HG03565 (cell line): ENCODE measurements around the gene MICB.
"Not testable (repeated sequence)": the region's sequence is repeated elsewhere in the genome, so short reads cannot be mapped to it uniquely, and the experiment has no call there.

Source experiments
- ATAC-seq: cut with Tn5 transposase; IDR thresholded peaks from one replicate; pipeline ENCODE4 v1.9.1; 2021; ENCODE audit warnings: mild to moderate bottlenecking, moderate library complexity; ENCODE audit not compliant: unreplicated experiment

The MICB gene

DNA sequence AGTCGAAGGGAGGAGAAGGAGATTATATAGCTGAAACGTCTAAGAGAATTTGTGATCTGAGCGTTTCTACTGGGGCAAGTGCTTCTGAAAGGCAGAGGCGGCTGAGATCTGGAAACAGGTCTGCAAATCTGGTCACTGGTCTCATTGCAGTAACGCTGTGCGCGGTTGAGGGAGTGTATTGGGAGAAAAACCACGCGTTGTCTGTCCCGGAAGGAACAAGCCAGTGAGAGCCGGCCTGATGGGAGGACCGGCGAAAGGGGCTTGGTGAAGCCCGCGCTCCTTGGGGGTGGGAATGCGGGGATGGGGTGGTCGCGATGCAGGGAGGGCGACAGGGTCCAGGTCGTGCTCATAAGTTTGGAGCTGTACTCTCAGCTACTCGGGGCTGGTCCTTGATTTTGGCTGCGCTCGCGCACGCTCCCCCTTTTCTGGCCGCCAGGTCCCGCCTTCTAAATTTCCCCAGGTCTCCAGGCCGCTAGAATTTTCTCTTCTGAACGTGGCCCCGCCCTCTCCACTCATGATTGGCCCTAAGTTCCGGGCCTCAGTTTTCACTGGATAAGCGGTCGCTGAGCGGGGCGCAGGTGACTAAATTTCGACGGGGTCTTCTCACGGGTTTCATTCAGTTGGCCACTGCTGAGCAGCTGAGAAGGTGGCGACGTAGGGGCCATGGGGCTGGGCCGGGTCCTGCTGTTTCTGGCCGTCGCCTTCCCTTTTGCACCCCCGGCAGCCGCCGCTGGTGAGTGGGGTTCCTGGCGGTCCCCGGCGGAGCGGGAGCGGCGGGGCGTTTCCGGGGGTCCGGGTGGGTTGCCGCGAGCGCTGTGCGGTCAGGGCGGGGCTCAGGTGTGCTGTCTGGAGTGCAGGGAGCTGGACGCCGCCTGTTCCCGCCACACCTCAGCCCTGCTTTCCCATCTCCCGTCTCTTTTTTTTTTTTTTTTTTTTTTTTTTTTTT, at the start of gene MICB:
MICB (plus strand) TSS at position 615 of the 946 bp plus-strand sequence; CDS start at position 664, 49 bp downstream.
- no peak for ATAC-seq

DNA sequence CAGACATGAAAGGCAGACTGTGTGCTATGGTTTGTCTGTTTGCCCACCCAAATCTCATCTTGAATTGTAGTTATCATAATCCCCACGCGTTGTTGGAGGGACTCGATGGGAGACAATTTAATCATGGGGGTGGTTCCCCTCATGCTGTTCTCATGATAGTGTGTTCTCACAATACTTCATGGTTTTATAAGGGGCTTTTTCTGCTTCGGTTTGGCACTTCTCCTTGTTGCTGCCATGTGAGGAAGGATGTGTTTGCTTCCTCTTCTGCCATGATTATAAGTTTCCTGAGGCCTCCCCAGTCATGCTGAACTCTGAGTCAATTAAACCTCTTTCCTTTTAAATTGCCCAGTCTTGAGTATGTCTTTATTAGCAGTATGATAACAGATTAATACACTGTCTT, 47.2 kb upstream of the MICB start:
- no peak for ATAC-seq

DNA sequence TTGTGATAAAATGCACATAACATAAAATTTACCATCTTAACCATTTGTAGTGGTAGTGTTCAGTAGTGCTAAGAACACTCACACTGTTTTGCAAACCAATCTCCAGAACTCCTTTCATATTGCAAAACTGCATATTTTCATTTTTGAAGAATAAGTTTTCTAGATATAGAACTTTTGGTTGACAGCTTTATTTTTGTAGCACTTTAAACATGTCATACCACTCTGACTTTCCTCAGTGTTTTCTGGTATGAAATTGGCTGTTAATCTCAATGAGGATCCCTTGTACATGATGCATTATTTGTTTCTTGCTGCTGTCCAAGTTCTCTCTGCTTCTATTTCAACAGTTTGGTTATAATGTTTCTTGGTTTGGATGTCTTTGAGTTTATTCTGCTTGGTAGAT, 45.1 kb upstream of the MICB start:
- no peak for ATAC-seq

DNA sequence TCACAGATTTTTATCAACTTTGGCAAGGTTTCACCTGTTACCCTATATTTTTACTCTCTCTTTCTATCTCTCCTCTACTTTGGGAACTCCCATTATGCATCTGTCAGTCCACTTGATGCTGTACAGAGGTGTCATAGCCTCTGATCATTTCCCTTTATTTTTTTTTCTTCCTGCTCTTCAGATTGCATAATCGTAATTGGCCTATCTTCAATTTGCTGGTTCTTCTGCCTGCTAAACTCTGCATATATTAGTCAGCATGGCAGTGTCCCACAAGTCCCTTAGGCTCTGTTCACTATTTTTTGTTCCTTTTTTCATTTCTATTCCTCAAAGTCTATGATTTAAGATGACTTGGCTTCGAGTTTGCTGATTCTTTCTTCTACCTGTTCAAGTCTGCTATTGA, 44.7 kb upstream of the MICB start:
- no peak for ATAC-seq

DNA sequence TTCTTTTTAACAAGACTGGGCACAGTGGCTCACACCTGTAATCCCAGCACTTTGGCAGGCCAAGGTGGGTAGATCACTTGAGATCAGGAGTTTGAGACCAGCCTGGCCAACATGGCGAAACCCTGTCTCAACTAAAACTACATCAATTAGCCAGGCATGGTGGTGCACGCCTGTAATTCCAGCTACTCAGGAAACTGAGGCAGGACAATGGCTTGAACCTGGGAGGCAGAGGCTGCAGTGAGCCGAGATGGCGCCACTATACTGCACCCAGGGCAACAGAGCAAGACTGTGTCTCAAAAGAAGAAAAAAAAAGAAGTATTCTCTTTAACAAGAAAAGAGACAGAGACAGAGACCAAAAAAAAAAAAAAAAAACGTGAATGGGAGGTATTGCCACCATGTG, 38.1 kb upstream of the MICB start:
- not testable (repeated sequence) for ATAC-seq

DNA sequence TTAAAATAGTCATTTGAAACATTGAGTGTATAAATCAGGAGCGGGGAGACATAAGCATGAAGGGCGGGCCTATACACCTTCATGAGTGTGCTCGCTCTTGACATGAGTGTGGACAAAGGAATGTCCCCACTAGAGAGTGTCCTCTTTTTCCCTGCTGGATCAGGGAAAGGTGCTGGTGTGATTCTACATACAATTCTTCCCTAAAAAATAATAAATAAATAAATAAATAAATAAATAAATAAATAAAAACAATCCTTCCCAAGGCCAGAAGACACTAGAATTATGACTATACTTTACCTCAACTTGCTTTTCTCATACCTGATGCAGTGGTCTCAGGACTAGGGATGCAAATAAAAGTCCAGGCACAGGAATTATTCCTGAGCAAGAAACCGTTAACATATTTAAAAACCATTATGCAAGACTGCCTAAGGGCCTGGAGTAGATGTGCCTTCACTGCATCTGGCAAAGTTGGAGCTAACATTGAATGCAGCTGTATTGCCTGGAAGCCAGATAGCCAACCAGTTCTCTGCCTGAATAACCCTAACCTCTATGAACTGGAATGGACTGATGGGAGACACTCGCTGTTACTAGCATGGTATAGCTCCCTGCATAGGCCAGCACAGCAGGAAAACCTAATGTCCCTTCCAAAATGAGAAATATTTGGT, 37.5 kb upstream of the MICB start:
- ATAC-seq, result no peak

DNA sequence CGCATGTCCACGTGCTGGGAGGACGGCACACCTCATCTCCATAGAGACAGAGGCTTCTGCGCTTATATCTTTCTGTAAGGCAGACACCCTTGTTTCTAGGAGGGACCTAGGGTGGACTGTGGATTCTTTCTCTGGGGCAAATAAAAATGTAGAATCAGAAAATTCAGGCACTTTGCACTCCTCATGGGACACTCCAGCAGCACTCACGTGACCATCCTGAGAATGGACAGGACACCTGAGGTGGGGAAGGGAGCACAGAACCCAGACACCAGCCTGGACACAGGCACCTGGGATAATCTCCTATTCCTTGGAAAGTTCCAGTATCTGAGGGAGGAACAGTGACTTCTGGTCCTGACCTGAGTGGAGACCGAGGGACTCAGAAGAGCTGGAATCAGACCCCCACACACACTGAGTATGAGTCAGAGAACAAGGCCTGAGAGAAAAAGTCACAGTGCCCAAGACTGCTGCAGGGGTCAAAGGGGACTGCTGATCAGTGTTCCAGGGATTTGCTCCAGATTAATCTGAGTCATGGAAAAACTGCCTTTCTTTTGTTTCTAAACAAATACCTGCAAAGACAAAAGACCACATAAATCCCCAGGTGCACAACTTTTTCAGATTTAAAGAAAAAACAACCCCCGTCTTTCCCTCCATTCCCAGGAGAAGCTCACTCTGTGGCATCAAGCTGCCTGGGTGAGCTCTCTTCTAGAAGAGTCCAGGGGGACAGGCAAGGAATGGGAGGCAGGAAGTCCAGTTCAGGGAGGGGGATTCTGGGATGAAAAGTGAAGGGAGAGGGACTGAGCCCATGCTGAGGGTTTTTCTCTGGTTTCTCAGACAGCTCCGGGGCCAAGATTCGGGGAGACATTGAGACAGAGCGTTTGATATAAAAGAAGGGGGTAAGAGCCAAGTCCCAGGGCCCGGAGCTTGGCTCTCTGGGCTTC, 35.6 kb upstream of the MICB start:
- ATAC-seq, result no peak

DNA sequence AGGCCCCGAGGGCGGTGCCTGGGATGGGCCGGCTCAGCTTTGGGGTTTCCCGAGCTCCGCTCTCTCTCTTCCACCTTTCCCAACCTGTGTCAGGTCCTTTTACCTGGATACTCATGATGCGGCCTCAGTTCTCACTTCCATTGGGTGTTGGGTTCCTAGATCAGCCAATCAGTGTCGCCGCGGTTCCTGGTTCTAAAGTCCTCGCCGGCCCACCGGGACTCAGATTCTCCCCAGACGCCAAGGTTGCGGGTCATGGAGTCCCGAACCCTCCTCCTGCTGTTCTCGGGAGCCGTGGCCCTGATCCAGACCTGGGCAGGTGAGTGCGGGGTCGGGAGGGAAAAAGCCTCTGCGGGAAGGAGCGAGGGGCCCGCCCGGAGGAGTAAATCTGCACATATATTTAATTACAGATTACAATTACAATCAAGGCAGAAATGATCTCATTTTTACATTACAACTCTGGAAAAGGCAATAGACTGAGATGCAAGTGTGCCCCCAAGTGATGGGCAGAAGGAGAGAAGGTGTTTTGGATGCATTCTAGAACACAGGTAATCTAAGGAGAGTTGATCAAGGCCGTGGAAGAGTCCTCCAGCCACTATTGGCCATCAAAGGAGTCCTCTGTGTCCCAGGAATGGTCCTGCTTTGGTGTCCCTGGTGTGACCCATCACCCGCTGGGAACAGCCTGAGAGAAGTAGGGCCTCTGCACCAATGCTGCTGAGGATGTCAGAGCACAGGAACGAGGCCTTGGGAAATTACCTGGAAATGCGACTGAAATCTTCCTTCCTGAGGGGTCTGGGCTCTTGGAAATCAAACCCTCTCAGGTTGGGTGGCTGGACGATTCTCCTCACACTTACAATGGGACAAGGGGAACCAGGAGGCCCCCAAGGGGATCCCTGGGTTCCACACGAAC, 34.7 kb upstream of the MICB start:
- peak; percentile 82 for ATAC-seq

DNA sequence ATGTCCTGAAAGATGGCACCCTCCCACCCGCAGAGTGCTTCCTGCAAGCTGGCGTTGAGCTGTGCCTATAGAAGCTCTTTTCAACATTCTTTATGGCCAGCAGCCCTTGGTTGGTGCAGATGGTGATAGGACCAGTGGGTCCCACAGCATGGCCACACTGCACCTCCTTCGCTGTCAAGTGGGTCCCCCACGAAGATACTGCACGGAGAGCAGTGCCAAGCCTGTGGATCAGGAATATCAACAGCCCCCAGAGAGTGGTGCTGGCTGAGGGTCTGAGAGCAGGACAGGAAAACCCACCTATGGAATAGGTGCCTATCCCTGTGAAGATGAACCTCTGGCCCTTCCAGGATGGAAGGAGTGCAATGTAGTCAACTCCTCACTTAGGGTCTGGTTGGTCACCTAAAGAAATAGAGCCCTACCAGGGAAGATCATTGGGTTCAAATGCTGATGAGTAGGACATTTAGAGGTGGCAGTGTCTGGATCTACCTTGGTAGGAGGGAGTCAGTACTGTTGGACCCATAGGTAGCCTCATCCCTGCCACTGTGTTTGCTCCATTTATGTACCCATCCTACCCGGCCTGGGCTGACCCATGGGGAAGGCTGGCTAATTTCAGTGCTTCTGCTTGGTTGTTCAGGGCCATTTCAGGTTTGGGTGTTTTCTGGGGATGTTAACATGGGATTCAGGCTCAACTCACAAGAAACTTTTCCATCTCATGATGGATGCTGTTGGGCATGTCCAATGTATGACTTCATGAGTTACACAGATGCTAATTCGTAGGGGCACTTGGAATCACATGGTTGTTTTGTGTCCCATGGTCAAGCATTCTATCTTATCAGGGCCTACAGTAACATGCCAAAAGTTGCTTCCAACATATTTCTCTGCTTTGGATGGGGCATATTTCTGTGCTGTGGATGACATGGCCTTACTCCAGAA, 33.4 kb upstream of the MICB start:
- ATAC-seq, result no peak

DNA sequence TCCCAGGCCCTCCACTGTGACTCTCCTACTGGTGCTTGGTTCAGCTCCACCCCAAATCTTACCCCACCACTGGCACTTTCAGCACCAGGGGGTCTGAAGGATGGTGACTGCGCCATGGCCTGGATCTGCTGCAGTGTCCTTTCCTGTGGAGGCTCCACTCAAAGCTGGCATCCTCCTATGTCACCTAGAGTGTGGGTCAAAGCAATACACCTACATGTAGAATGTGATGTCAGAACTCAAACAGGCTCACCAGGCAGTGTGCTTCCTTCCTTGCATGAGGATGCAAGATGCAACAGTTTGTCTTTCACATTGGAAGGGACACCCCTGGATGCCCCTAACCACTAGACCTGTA, 32.8 kb upstream of the MICB start:
- no peak for ATAC-seq

DNA sequence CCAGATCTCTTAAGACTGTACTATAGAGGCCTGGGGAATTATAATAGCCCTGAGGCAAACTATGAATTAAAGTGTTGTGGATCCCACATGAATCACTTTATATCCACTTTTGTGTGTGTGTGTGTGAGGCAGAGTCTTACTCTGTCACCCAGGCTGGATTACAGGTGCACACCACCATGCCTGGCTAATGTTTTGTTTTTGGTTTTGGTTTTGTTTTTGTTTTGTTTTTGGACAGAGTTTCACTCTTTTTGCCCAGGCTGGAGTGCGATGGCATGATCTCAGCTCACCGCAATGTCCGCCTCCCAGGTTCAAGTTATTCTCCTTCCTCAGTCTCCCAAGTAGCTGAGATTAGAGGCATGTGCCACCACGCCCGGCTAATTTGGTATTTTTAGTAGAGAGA, 32.2 kb upstream of the MICB start:
- ATAC-seq, result no peak

DNA sequence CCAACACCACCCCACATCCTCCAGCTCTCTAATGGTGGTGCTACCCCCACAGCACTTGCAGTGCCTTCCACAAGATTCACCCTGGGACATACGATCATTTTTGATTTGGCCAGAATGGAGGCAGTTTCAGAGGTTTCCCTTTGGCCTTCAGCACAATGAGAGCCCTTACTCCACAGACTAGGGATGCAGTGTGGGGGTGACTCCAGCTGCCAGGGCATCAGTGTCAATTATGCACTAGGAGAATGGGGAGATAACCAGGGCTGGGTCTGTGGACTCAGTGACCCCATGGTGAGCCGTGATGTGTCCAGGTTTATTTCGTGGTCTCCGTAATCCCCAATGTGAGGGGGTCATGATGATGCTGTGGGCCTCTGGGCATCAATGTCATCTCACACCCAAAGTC, 31.5 kb upstream of the MICB start:
- no peak for ATAC-seq

DNA sequence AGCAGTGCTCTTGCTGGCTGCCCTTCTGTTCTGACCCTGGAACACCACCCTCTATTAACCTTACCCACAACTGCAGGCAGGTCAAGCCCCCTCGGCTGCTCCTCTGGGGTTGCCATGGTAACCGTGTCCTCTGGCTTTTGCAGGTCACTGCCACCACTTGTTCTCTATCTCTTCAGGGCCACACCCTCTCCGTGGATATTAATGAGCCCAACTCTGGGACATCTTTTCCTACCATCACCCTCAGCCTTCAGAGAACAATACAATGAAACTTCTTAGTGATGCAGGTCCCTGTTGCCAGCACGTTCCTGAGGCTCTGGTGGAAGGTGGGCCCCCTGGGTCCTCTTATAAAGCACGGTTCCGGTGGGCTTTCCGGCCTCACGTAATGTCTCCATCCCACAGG, 30.8 kb upstream of the MICB start:
- ATAC-seq, result no peak

DNA sequence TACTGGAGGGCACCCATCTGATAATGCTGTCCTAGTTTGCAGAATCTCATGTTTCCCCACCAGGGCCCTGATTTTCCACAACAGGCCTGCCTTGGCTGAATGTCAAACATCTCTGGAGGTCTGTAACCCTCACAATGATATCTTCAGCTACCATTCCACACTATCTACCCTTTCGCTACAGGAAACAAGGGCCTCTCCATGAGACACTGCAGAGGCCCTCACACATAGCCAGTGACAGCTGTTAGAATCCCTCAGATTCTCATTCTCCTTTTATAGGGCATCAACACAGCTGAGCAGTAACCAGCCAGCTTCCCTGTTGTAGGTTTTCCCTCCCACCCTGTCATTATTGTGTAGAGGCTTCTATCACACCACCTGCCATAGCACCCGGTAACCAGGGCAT, 29.6 kb upstream of the MICB start:
- no peak for ATAC-seq

DNA sequence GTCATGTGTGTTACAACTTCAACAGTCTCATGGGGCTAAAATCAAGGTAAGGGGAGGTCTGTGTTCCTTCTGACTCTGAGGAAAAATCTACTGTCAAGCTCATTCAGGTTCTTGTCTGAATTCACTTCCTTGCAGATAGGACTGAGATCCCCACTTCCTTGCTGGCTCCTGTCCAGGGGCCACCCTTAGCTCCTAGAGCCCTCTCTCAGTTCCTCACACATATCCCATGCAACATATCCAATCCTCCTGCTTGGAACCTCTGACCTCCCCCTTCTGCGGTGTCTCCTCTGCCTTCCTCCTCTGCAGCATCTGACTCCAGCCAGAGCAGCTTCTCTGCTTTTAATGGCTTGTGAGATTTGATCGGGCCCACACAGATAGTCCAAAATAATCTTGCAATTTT, 27.1 kb upstream of the MICB start:
- ATAC-seq, result no peak

DNA sequence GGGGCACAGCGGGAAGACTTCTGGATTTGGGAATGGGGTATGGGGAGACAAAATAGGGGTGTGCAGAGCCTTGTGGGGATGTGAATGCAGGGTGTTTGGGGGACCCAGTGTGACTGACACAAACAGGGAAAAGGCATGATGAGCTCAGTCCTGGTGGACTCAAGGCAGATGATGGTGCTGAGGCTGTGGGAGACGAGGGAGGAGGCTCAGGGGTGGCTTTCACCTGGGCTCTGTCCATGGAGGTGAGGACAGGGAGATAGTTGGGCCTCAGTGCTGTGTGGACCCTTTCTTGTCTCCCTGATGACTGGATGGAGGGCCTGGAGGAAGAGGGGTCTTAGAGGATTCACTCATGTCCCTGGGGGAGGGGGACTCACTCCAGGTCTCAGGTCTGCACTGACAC, 26.2 kb upstream of the MICB start:
- ATAC-seq, result no peak

DNA sequence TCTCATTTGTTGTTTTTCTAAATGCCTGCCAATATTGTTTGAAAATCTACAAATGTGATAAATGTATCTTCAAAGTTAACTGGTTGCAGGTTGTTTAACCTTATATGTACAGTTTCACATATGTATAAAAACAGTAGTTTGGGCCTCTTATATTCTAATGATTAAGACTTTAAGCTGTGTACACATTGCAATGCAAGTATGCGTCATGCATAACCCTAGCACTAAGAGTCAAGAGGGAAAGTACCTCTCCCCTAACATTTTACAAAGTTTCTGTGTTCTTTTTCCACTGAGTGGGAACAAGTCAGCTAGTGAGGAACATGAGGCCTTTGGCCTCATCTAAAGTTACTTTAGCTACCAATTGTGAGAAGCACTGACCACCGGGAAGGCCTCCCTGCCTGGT, 25.7 kb upstream of the MICB start:
- no peak for ATAC-seq

DNA sequence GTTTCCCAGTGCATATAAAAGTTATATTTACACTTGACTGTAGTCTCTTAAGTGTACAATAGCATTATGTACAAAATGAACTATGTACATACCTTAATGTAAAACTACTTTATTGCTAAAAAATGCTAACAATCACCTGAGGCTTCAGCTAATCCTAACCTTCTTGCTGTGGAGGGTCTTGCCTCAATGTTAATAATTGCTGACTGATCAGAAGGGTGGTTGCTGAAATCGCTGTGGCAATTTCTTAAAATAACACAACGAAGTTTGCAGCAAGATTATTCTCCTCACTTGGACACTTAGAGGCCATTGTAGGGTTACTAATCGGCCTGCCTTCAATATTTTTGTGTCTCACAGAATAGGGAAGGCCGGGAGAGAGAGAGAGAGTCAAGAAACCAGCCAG, 24.7 kb upstream of the MICB start:
- no peak for ATAC-seq
